HG02870 (cell line): ENCODE measurements around the gene ZNF385D.

ENCODE experiments used
- ATAC-seq: cut with Tn5 transposase; IDR thresholded peaks from one replicate; pipeline ENCODE4 v1.9.1; 2021; ENCODE audit warnings: mild to moderate bottlenecking, moderate library complexity; ENCODE audit not compliant: unreplicated experiment

The ZNF385D gene

DNA sequence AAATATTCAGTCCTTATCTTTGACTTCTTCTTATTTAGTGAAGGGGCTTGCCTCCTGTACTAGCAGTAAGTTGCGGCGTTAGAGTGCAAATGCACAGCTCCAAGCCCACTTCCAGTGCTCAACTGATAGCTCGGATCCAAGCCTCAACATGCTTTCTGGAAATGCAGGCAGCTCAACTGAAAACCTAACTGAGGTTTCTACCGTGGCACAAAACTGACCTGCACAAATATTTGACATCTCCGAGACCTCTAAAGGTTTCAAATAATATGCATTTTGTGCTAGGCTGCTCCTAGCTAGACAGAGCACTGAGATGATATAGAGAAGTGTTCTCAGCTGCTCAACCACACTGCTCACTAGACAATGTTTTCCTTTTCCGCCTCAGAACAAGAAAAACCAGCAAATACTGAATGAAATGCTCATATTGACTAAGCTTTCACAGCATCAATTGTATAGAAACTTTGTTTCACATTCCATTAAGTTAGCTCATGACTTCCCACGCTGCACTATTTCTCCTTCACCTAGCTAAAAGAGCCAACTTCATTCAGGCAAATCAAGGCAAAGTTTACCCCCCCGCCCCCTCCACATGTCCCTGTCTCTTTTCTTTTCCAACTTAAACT lies 822 bp downstream of the ZNF385D start:
- ATAC-seq: no peak

DNA sequence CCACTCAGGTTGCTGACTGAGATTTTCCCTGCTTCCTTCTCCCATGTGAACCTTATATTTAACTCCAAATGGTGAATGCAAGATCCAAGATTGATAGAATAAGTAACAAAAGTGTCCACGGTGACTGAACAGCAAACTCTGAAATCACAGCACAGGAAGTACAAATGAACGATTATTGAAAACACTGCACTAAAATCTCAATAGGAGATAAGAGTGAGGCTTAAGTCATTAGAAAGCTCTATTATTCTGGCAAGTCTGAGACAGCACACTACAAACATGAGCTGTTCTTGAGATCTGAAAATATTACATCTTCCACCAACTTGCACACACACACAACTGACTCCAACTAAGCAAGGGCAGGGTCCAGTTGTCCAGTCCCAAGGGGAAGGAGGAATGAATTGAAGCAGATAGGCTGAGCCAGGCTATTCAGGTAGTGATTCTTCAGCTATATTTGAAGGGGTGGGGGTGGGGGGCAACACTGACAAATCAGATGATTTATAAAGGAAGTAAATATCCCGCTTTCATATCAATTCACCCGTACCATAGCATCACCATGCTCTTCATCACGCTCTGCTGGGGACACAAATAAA lies 2.9 kb downstream of the ZNF385D start:
- no peak for ATAC-seq

DNA sequence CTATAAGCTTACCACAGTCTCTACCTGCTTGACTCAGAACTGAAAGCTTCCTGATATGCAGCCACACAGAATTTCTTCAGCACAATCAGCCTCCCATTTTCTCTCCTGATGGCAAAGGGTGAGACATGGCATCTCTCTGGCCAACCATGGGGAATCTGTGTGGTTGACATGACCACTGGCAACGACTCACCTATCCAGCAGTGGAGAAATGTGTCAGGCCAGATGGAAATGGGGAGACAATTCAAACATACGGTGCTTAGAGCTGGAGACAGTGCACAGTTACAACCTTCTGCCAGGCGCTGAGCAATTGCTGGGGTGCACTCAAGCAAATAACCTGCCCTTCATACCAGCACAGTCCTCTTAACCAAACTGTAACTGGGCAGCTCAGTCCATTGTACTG lies 3.6 kb downstream of the ZNF385D start:
- ATAC-seq: no peak

DNA sequence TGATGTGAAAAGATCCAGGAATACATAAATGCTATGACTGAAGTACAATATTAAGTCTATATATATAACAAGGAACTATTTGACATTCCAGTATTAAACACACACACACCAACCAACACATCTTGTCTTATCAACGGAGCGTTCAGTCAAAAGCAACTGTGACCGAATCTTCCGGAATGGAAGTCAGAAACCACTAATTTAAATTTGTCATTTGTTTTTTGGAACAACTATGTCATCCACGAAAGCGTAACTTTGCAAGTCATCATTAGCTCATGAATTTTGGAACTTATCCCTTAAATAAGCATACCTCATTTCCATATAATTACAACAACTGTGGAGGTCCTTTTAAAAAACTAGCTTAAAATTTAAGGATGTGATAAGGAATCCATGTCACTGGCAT lies 5.0 kb downstream of the ZNF385D start:
- no peak for ATAC-seq

DNA sequence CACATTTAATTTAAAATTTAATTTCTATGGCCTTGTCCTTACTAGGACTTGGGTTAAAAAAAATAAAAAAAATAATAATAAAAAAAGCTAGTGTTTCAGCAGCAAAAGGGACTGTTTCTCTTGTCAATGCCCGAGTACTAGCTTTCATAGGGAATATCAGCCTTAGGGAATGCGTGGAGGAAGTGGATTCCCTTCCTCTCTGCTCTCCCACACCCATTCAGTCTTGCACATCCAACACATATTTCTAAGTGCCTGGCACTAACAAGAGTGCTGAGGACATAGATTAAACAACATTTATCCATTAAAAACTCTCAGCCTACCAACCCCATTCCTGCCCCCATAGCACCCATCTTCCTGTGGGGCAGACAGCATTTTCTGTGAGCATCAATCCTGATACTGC lies 6.2 kb downstream of the ZNF385D start:
- ATAC-seq: no peak

DNA sequence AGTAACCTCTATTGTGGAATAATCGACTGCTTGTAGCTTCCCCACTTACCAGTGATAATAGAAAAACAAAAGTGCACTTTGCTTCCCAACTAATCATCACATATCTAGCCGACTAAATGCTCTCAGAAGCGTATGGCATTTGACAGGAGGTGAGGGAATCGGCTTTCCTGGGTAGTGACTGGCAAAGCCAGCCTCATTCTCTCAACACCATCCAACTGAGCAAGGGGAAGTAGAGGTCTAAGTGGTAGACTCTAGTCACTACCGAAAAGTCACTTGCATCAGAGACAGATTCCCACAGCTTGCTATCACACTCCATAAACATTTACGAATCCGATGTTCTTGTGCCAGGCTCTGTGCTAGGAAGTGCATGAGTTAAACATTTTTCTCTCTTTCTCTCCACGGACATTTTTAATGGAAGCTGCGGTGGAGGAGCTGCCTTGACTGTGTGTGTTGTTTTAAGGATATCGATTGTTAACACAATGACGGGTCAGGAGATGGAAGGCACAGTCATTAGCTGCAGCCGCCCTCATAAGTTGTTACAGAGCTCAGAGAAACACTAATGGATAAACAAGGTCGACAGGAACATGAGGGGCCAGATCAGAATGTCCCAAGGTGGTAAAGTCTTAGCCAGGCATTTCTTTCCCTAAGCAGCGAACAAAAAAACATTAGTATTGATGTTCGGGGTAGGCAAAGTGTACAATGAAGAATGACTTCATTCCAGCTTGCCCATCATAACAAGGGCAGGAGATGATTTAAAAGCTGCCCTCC lies 11.9 kb downstream of the ZNF385D start:
- no peak for ATAC-seq

DNA sequence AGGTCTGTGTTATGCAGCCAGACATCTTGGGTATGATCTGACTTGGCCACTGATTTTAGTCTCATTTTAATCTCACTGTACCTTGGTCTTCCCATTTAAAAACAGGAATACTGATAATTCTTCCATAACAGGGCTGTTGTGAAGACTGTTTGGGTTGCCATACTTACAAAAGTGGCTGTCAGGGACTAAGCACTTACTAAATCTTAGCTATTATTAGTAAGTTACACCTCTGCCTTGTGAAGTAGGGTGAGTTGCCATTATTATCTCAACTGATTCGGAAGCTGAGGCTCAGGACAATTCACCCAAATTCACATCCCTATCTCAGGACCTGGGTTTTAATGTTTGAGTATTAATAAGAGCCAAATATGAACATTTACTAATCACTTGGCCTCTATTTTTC lies 12.7 kb downstream of the ZNF385D start:
- no peak for ATAC-seq

DNA sequence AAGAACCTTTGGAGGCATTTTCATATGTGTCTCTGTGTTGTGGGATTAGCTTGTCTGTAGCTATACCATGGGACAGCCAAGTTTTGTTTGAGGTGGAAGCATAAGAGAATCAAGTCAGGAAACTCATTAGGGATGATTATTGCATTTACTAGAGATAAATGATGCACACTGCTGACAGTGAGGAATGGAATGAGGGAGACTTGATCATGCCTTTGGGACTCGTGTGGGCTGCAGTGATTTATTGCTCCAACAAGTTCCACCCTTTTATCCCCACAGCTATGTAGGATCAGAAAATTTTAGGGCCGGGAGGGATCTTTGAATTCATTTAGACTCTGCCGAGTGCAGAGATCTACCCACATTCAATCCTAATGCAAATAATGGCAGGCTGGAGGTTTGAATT lies 16.3 kb downstream of the ZNF385D start:
- ATAC-seq: no peak

DNA sequence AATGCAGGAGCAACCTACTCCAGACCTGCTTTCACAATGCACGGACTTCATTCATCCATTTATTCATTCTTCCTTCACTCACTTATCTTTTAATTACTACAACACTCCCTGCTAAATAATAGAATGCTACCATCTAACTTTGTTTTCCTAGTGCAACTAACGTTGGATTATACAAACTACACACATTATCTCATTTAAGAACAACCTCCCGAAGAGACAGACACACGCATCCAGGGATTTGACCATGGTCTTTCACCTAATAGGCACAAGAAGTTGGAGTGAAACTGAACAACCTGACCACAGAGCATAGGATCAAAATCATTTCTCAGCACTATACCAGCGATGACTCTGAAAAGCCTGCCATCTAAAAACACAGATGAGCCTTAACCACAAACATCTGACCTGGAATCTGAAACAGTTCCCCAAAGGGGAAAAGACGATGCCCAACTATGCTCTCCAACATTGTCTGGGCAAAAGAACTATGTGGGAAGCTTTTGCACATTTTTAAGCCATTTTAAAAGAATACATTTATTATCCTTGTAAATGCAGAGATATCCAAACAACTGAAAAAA lies 21.0 kb downstream of the ZNF385D start:
- no peak for ATAC-seq

- no peak for ATAC-seq
Observed at GRCh38 chr3:21729331-21729730, 21.7 kb downstream of the ZNF385D start.

GRCh38 chr3:21722768-21723167 lies 28.2 kb downstream of the ZNF385D start:
- no peak for ATAC-seq

DNA sequence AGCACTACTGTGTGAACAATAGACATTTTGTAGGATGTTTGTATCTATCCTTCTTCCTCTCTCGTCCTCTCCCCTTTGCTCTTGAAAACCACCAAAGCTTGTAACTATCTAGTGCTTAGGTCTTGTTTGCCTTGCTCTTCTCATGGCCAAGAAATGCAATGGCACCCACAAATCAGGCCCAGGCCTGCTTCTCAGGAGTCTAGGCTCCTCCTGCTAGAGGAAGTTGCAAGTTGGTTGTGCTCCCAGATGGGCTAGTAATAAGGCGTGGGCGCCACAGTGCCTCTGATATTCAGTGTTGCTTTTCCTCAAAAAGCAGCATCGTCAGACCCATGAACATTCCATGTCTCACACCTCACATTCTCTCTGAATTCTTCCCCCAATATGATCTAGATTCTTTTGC lies 28.7 kb downstream of the ZNF385D start:
- ATAC-seq: no peak

DNA sequence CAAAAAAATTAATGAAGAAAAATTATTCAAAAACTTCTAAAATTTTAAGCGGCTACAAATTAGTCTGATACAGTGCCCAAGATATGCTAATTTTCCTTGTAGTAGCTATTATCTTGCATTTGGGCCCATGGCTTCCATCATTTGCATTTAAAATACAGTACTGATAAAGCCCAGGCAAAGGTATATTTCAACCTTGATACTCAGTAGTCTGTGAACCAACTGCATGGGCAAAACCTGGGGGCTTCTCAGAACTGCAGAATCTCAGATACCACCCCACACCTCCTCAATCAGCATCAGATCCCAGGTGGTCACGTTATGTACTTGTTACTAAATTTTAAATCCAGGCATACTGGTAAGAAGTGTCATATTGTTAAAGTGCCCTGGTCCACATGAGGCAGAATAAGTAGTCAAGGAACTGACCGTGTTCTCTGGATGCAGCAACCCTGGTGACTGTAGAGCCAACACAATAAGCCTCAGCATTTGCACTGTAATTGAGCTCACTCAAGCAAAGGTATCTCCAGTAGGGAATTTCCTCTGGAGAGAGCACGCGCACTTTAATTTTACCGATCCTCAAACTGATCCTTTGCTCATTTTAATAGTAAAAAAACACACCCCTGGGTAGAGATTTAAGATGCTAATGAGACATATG lies 31.9 kb downstream of the ZNF385D start:
- no peak for ATAC-seq

DNA sequence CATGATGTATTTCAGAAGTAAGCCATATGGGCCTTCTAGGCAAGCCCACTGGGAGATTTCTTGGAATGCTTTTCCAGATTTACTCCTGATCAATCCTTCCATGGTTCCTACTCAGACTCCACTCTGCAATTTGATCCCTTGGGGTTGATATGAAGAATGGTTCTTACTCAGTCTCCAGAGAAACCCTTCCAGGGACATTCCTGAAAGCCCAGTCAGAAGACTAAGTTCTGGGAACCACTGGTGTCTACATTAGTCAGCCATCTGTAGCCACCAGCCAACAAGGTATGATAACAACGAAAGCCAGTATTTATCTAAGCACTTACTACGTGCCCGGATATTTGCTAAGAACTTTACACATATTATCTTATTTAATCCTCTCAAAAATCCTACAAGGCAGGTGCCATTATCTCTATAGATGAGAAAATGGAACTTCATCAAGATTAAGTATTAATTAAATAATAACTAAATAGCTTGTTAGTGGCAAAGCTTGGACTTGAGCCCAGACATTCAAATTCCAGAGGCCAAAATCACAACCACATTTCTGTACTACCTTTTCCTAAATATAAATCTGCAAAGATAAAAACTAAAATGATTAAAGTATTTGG lies 32.7 kb downstream of the ZNF385D start:
- ATAC-seq: no peak

DNA sequence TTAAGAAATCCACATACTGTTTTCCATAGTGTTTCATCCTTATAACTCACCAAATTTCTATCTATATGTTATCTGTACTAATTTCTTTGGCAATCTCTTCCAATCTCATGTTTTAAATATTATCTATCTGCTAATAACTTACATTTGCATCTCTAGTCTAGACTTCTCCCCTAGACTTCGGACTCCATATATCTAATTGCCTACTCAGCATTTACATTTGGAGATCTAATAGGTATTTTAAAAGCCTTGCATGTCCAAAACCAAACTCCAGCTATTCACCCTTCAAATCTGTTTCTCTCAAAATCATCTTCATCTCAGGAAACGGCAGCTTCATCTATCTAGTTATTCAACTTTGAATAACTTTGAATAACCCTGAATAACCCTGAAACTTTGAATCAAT lies 35.3 kb downstream of the ZNF385D start:
- ATAC-seq: no peak

DNA sequence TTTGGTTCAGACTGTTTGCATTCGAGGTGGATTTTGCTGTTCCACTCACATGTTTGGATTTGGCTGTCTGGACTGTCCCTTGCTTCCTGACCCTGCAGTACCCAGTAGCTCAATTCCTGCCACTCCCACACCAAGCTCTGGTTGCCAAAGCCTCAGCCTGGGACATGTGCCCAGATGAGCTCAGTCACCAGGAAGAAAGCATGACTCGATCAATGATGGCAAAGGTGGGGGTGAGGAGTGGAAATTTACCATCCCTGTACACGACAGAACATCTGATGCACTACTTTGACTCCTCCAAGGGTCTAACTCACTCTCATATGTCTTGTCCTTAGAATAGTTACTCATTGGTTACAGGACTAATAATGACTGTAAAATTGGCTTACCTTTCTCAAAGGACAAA lies 45.2 kb downstream of the ZNF385D start:
- no peak for ATAC-seq

DNA sequence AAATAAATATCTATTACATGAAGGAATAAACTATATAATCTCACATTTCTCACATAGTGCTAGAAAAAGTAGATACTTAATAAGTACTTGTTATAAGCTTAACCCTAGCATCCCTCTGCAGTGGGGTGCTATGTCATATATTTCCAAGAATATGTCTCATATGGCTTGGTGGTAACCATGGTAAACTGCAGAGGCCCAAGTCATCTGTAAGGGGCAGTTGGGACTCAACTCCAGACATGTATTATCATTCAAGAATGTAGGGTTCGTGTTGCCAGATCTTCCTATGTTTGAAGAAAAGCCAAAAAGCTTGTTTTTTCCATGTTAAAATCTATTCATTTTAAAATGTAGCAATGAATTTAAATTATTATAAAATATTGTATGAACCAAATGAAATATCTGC lies 46.2 kb downstream of the ZNF385D start:
- ATAC-seq: no peak

DNA sequence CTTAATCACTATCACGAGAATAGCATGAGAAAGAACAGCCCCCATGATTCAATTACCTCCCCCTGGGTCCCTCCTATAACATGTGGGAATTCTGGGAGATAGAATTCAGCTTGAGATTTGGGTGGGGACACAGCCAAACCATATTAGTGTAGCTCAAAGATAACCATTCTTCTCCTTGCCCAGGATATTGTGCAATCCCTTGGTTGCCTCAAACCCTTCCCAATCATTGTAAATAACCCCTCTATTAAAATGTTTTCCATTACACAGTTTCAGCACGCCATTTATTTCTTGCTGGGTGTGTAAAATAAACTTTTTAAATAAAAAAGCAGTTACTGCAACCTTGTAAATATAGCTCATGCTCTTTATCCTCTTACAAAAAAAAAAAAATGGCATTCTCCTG lies 47.7 kb downstream of the ZNF385D start:
- no peak for ATAC-seq

DNA sequence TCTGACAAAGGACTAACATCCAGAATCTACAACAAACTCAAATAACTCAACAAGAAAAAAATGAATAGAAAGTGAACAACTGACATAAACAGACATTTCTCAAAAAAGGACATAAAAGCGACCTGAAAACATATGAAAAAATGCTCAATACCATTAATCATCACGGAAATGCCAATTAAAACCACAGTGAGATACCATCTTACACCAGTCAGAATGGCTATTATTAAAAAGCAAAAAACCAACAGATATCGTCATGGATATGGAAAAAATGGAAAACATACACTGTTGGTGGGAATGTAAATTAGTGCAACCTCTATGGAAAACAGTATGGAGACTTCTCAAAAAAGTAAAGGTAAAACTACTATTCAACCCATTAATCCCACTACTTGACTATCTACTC lies 53.3 kb downstream of the ZNF385D start:
- ATAC-seq: no peak

DNA sequence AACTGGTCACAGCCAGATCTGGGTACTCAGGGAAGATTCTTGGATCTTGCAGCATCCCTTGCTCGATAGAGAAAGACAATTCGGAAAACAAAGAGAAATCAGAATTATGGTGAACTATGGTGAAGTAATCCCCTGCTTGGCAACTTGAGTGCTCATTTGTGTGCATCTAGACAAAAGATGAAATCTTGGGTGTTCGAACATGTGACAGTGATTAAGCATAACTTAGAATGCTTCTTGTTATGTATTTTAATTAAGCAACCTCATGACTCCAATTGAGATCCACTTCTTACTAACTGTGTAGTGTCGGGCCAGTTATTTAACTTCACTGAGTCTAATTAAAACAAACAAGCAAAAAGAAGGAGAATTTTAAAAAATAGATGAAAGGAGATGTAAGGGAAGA lies 56.5 kb downstream of the ZNF385D start:
- ATAC-seq: no peak

DNA sequence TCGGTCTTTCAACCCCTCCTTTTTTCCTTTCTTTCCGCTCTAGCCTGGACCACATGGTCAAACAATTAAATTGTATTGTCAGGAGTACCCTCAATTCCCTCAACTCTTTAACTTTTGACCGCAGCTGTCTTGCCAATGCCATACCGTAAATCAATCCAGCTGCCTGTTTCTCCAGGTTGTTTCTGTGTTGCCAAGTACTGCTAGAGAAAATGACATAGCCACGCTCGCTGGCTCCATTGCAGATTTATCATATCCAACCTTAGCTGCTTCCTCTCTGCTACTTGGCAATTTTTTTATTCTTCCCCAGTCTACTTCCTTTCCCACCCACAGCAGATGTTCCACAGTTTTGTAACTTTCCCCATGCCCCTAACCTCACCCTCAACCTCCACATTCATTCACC lies 60.0 kb downstream of the ZNF385D start:
- ATAC-seq: no peak
